K562 (cell line): Measurements from ENCODE around the gene CCDC187. TPM values are rescaled to one million over a fixed set of nuclear protein-coding genes. Genes with fewer than 3 reads are reported as not detected.

Experiments
- ATAC-seq: fragments of 200-7000 bp; cut with Tn5 transposase; 3 replicates; pipeline ENCODE4 v1.9.1; 2020; ENCODE audit warnings: moderate library complexity
- BruUV-seq: library from RNA; stranded (reverse); fragments of 400-500 nt; replicated peaks from 2 replicates; lab custom pipeline; 2021; lab: Mats Ljungman, UMichigan
- CTCF ChIA-PET: fragments of 300-600 bp; formaldehyde crosslinking; extraction: SDS; loops from one replicate; lab custom pipeline; 2021; ENCODE audit warnings: low intra/inter-chr PET ratio; lab: Yijun Ruan, JAX
- POLR2A ChIA-PET: fragments of 300-600, 350-650 bp; sonication (Branson Sonifier 250); formaldehyde crosslinking; extraction: SDS; loops from one replicate; lab custom pipeline; 2021; ENCODE audit warnings: antibody characterized with exemption, inconsistent platforms; lab: Yijun Ruan, JAX
- DNase-seq, 4 experiments: peaks; one replicate each; pipeline versions ENCODE4 v3.0.0 to v3.0.0-alpha.2; 2011 to 2018; ENCODE audit warnings: low spot score in 3 of 4, mixed read lengths in 3 of 4; ENCODE audit errors: extremely low read depth in 1 of 4
- FAIRE-seq: peaks from 2 replicates; lab custom pipeline; 2011; peaks lifted over from hg19 to GRCh38; lab: Jason Lieb, UNC
- H2AFZ ChIP-seq: 2 replicates; pipeline ENCODE4 v1.6.0; 2011; ENCODE audit warnings: low read depth, low read length, control low read depth, inconsistent platforms
- H3K27ac ChIP-seq: fragments of 200-600 bp; 3 replicates; pipeline ENCODE4 v1.8.0; 2011; ENCODE audit warnings: low read depth, mild to moderate bottlenecking, control low read depth, inconsistent platforms, low read length, moderate library complexity, mixed read lengths; ENCODE audit errors: extremely low read depth
- H3K27me3 ChIP-seq, 2 experiments: fragments of 300-600 bp in 1 of 2; 2 replicates in 1 of 2; 3 replicates in 1 of 2; pipeline versions ENCODE4 v1.6.0 to v1.8.0; 2011; ENCODE audit warnings: inconsistent platforms in 2 of 2, low read length in 2 of 2, mild to moderate bottlenecking in 1 of 2, mixed read lengths in 1 of 2, moderate library complexity in 1 of 2; ENCODE audit not compliant: control insufficient read depth in 2 of 2, insufficient read depth in 2 of 2
- H3K36me3 ChIP-seq: fragments of 300-600 bp; 3 replicates; pipeline ENCODE4 v1.8.0; 2011; ENCODE audit warnings: mild to moderate bottlenecking, low read length, inconsistent platforms; ENCODE audit not compliant: control insufficient read depth, insufficient read depth
- H3K4me1 ChIP-seq, 2 experiments: fragments of 200-600 bp in 1 of 2; replicated peaks in 1 of 2; 2 replicates in 1 of 2; 3 replicates in 1 of 2; pipeline versions ENCODE4 v1.5.1 to v1.8.0; 2011; ENCODE audit warnings: inconsistent platforms in 2 of 2, low read length in 2 of 2, mild to moderate bottlenecking in 1 of 2, mixed read lengths in 1 of 2, moderate library complexity in 1 of 2; ENCODE audit not compliant: control insufficient read depth in 2 of 2, insufficient read depth in 2 of 2
- H3K4me2 ChIP-seq: 2 replicates; pipeline ENCODE4 v1.6.1; 2011; ENCODE audit warnings: low read length, control low read depth, inconsistent platforms, mixed read lengths; ENCODE audit not compliant: insufficient read depth
- H3K4me3 ChIP-seq: fragments of 200-600 bp; sonication (generic), shearing (Covaris generic); 2 replicates; pipeline ENCODE4 v1.5.1; 2016; ENCODE audit warnings: control low read depth, inconsistent platforms
- H3K79me2 ChIP-seq: fragments of 200-600 bp; 3 replicates; pipeline ENCODE4 v1.8.0; 2011; ENCODE audit warnings: low read length, inconsistent platforms; ENCODE audit not compliant: control insufficient read depth, insufficient read depth
- H3K9ac ChIP-seq, 2 experiments: 2 replicates each; pipeline versions ENCODE4 v1.6.0 to v1.6.1; 2011; ENCODE audit warnings: low read depth in 2 of 2, low read length in 2 of 2, control low read depth in 1 of 2, inconsistent platforms in 1 of 2, mild to moderate bottlenecking in 1 of 2, mixed read lengths in 1 of 2; ENCODE audit not compliant: insufficient read depth in 1 of 2
- H3K9me1 ChIP-seq: one replicate; pipeline ENCODE4 v1.6.0; 2011; ENCODE audit warnings: inconsistent platforms, mild to moderate bottlenecking, low read length, moderate library complexity; ENCODE audit not compliant: control insufficient read depth, insufficient read depth
- H3K9me3 ChIP-seq: replicated peaks from 2 replicates; pipeline ENCODE4 v1.5.1; 2011; ENCODE audit warnings: low read depth, low read length, inconsistent platforms; ENCODE audit not compliant: control insufficient read depth, insufficient read depth
- H4K20me1 ChIP-seq: replicated peaks from 2 replicates; pipeline ENCODE4 v1.6.1; 2011; ENCODE audit warnings: low read length, inconsistent platforms, mixed read lengths; ENCODE audit not compliant: control insufficient read depth, insufficient read depth
- L3MBTL2 ChIP-seq: fragments of 450-650 bp; IDR thresholded peaks from 2 replicates; pipeline ENCODE4 v1.6.1; 2016; ENCODE audit warnings: mild to moderate bottlenecking, moderate library complexity
- WGBS: fragments of 100-300 bp; shearing (Covaris generic); methylation state at CpG from one replicate; pipeline ENCODE4 v1.1.6; 2016; ENCODE audit warnings: low coverage, mixed read lengths; ENCODE audit not compliant: insufficient coverage; ENCODE audit errors: missing lambda C conversion rate; 5-methylcytosine and 5-hydroxymethylcytosine counted together
- in situ Hi-C: fragments of 300-500 bp; cut with MboI; formaldehyde crosslinking; loops from 4 replicates; pipeline ENCODE4 v1.15.0; 2018; ENCODE audit warnings: inconsistent platforms, mixed read lengths
- intact Hi-C: fragments of 100-400 bp; cut with micrococcal nuclease; formaldehyde crosslinking; loops from 2 replicates; pipeline ENCODE4 v1.14.2; 2022
- polyA plus RNA-seq, 8 experiments: library from polyadenylated mRNA; depleted of rRNA in 4 of 8; stranded (reverse) in 5 of 8; unstranded in 3 of 8; fragments of >200 nt; fragmentation: Nextera tagmentation in 2 of 8; fragmentation: Illumina TruSeq in 1 of 8; extraction: Ambion mirVana in 2 of 8; extraction: Trizol in 1 of 8; gene quantifications; 2 replicates each; pipeline versions ENCODE4 v1.2.1 to v1.2.3, GENCODE V29; 2011 to 2014; ENCODE audit warnings: inconsistent platforms in 1 of 8, missing spikeins in 1 of 8
- total RNA-seq, 7 experiments: library from RNA; depleted of rRNA in 6 of 7; stranded (reverse); fragments of >200 nt in 6 of 7; fragmentation: Illumina TruSeq in 2 of 7; extraction: Trizol in 2 of 7; gene quantifications; 2 replicates each; pipeline versions ENCODE4 v1.2.1 to v1.2.3, GENCODE V29; 2011 to 2021; ENCODE audit warnings: low replicate concordance in 1 of 7
- TF ChIP-seq, protein P1 (sequence below): fragments of 450-650 bp; IDR thresholded peaks from 2 replicates; pipeline ENCODE4 v1.7.1; 2018; ENCODE audit warnings: mild to moderate bottlenecking, low read depth; ENCODE audit not compliant: partially characterized antibody

Gene CCDC187
- total and polyA plus RNA-seq, 9 of the 15 experiments (the other 6 are each of a cell fraction or from before 2014, with no cell fraction given) = not detected

DNA sequence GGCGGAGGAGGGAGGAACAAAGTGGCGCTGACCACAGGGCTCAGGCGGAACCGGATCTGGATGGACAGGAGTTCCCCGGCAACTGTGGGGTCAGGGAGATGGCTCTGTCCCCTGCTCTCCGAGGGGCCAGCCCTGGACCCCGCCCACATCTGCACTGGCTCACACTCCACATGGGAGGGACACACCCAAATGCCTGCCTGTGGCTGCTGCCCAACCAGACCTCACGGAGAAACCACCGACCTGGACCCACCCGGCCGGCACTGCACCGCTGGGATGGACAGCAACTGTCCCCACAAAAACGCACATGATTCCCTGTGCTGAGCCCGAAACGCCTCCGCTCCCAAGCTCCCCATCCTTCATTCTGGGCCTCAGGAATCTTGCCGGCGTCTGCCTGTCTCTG is 4.8 kb downstream of the CCDC187 start:
- BruUV-seq = no TSS peak
- WGBS = 11% methylated on average over 13 of the region's 18 CpGs
- no peak overlapping the region for H3K4me3 ChIP-seq
- peaks cover 2% of the 10 kb centered on the region; the same call in 1 of the 2 replicates for H3K9me3 ChIP-seq
- in situ Hi-C loops = no loop called here
- H3K9me1 ChIP-seq = no peaks in the 10 kb centered on the region
- H3K79me2 ChIP-seq = no peaks in the 10 kb centered on the region
- no peak overlapping the region for H3K27ac ChIP-seq
- intact Hi-C loops = no loop called here
- TF ChIP-seq, protein P1, sequence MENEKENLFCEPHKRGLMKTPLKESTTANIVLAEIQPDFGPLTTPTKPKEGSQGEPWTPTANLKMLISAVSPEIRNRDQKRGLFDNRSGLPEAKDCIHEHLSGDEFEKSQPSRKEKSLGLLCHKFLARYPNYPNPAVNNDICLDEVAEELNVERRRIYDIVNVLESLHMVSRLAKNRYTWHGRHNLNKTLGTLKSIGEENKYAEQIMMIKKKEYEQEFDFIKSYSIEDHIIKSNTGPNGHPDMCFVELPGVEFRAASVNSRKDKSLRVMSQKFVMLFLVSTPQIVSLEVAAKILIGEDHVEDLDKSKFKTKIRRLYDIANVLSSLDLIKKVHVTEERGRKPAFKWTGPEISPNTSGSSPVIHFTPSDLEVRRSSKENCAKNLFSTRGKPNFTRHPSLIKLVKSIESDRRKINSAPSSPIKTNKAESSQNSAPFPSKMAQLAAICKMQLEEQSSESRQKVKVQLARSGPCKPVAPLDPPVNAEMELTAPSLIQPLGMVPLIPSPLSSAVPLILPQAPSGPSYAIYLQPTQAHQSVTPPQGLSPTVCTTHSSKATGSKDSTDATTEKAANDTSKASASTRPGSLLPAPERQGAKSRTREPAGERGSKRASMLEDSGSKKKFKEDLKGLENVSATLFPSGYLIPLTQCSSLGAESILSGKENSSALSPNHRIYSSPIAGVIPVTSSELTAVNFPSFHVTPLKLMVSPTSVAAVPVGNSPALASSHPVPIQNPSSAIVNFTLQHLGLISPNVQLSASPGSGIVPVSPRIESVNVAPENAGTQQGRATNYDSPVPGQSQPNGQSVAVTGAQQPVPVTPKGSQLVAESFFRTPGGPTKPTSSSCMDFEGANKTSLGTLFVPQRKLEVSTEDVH = no peak
- no peak for TF ChIP-seq L3MBTL2
- DNase-seq (peak in 2 of 4 experiments; percentile 39 to 48), ATAC-seq (no peak), FAIRE-seq (no peak)
- H3K4me2 ChIP-seq = no peak overlapping the region
- no peaks in the 10 kb centered on the region for H3K36me3 ChIP-seq
- no peak overlapping the region for H2AFZ ChIP-seq
- peak overlapping the region in 1 of 2 experiments; percentile 58; a peak in 2 of 4 replicates for H3K9ac ChIP-seq
- H4K20me1 ChIP-seq = no peaks in the 10 kb centered on the region; the same call in none of the 2 replicates
- H3K27me3 ChIP-seq = peaks cover 27 to 70% of the 10 kb centered on the region in 2 experiments
- H3K4me1 ChIP-seq = peaks cover 0 to 50% of the 10 kb centered on the region in 2 experiments; a peak in 2 of 5 replicates
- ChIA-PET POLR2A (no interaction called here), CTCF (no interaction called here)
